A549 (cell line): ENCODE data around the gene IREB2.

Experiments
- CTCF ChIP-seq: fragments of >200 bp; sonication (Bioruptor Twin); formaldehyde crosslinking; IDR thresholded peaks from 3 replicates; pipeline ENCODE4 v1.5.1; 2016
- ELK1 ChIP-seq: fragments of 150-350 bp; IDR thresholded peaks from 2 replicates; pipeline ENCODE4 v1.6.1; 2014; ENCODE audit warnings: low read depth, mild to moderate bottlenecking, low read length
- EP300 ChIP-seq, 2 experiments: fragments of >200 bp; sonication (Bioruptor Twin); formaldehyde crosslinking; IDR thresholded peaks; 2 replicates in 1 of 2; 3 replicates in 1 of 2; pipeline ENCODE4 v1.6.1; 2016 to 2017
- KDM5A ChIP-seq: fragments of 200-600 bp; sonication (generic); IDR thresholded peaks from 2 replicates; pipeline ENCODE4 v1.6.1; 2016; ENCODE audit warnings: antibody characterized with exemption, mild to moderate bottlenecking
- MAX ChIP-seq: IDR thresholded peaks from 2 replicates; pipeline ENCODE4 v1.6.1; 2012
- MAZ ChIP-seq: fragments of 150-350 bp; IDR thresholded peaks from 2 replicates; pipeline ENCODE4 v1.6.1; 2014; ENCODE audit warnings: antibody characterized with exemption, low read depth, low read length, borderline replicate concordance
- NR3C1 ChIP-seq: fragments of >200 bp; sonication (Bioruptor Twin); formaldehyde crosslinking; IDR thresholded peaks from 3 replicates; pipeline ENCODE4 v1.6.1; 2017
- POLR2A ChIP-seq: IDR thresholded peaks from 2 replicates; pipeline ENCODE4 v1.6.1; 2012; ENCODE audit warnings: mild to moderate bottlenecking, low read length
- ZFP36 ChIP-seq: fragments of 450-650 bp; IDR thresholded peaks from 2 replicates; pipeline ENCODE4 v1.6.1; 2014; ENCODE audit warnings: borderline replicate concordance; ENCODE audit not compliant: partially characterized antibody

- TF ChIP-seq ZFP36 (no peak), CTCF (no peak), MAX (no peak), POLR2A (no peak), NR3C1 (no peak), ELK1 (no peak), KDM5A (no peak), MAZ (no peak), EP300 (IDR thresholded peaks at IDR 0.05) (no peak)
Observed at GRCh38 chr15:78408355-78408640, 29.7 kb upstream of the IREB2 start.
